Measurements from ENCODE around the gene ZNF816.
"Not testable (repeated sequence)": the region's sequence is repeated elsewhere in the genome, so short reads cannot be mapped to it uniquely, and the experiment has no call there.

The ZNF816 gene

GRCh38 chr19:52991484-52991883 lies 28.8 kb upstream of the ZNF816 start:
- peak; percentile 2 for DNase-seq (ENCODE audit: low read depth)
- no peak for TF ChIP-seq CTCF (IDR thresholded peaks at IDR 0.05; ENCODE audit: control insufficient read depth, insufficient read depth, low read depth, low read length, missing control alignments)
- H3K4me3 ChIP-seq (ENCODE audit: control insufficient read depth, low read depth, low read length): no peak overlapping the region

DNA sequence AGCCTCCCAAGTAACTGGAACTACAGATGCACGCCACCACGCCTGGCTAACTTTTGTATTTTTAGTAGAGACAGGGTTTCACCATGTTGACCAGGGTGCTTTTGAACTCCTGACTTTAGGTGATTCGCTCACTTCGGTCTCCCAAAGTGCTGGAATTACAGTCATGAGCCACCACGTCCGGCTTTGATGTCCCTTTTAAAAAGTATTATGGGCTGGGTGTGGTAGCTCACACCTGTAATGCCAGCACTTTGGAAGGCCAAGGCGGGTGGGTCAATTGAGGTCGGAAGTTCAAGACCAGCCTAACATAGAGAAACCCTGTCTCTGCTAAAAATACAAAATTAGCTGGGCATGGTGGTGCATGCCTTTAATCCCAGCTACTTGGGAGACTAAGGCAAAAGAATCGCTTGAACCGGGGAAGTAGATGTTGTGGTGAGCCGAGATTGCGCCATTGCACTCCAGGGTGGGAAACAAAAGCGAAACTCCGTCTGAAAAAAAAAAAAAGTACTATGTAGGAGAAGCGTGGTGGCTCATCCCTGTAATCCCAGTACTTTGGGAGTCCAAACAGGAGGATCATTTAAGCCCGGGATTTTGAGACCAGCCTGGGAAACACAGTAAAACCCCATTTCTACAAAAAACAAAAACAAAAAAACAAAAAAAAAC lies 28.2 kb upstream of the ZNF816 start:
- no peak overlapping the region for H3K4me3 ChIP-seq (ENCODE audit: control insufficient read depth, low read depth, low read length)
- no peak for DNase-seq (ENCODE audit: low read depth)
- TF ChIP-seq CTCF (IDR thresholded peaks at IDR 0.05; ENCODE audit: control insufficient read depth, insufficient read depth, low read depth, low read length, missing control alignments): no peak

- H3K4me3 ChIP-seq (ENCODE audit: control insufficient read depth, low read depth, low read length): no peak overlapping the region
- TF ChIP-seq CTCF (IDR thresholded peaks at IDR 0.05; ENCODE audit: control insufficient read depth, insufficient read depth, low read depth, low read length, missing control alignments): no peak
- DNase-seq (ENCODE audit: low read depth): no peak
Measured at GRCh38 chr19:52988506-52988905, 25.8 kb upstream of the ZNF816 start.

GRCh38 chr19:52987221-52987620 lies 24.5 kb upstream of the ZNF816 start:
- no peak for DNase-seq (ENCODE audit: low read depth)
- H3K4me3 ChIP-seq (ENCODE audit: control insufficient read depth, low read depth, low read length): no peak overlapping the region
- no peak for TF ChIP-seq CTCF (IDR thresholded peaks at IDR 0.05; ENCODE audit: control insufficient read depth, insufficient read depth, low read depth, low read length, missing control alignments)

GRCh38 chr19:52983167-52983566 lies 20.5 kb upstream of the ZNF816 start:
- not testable (repeated sequence) for DNase-seq (ENCODE audit: low read depth); H3K4me3 ChIP-seq (ENCODE audit: control insufficient read depth, low read depth, low read length)

DNA sequence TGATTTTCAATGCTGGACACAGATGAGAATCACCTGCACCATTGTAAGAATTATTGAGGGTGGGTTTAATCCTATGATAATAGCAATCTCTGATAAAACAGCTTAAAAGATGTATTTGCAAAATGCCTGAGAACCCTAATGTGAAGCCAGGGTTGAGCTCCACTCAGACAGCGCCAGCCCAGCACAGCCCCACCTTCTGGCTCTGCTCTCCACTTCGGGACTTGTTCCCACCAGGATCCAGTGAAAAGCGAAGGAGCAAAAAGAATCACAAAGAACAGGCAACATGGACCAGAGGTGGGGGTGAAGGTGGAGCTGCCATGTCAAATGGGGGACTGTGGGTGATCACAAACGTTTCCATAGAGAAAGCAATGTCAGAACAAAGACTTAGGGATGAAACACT lies 18.6 kb upstream of the ZNF816 start:
- DNase-seq (ENCODE audit: low read depth): no peak
- TF ChIP-seq CTCF (IDR thresholded peaks at IDR 0.05; ENCODE audit: control insufficient read depth, insufficient read depth, low read depth, low read length, missing control alignments): no peak
- no peak overlapping the region for H3K4me3 ChIP-seq (ENCODE audit: control insufficient read depth, low read depth, low read length)

- no peak overlapping the region for H3K4me3 ChIP-seq (ENCODE audit: control insufficient read depth, low read depth, low read length)
Measured at GRCh38 chr19:52967772-52968171, 5.1 kb upstream of the ZNF816 start.

More at GRCh38 chr19:52967772-52968171, 5.1 kb upstream of the ZNF816 start:
- TF ChIP-seq CTCF (IDR thresholded peaks at IDR 0.05; ENCODE audit: control insufficient read depth, insufficient read depth, low read depth, low read length, missing control alignments): no peak
- no peak for DNase-seq (ENCODE audit: low read depth)
